Measurements from ENCODE around the gene LHFPL3.

The LHFPL3 gene

DNA sequence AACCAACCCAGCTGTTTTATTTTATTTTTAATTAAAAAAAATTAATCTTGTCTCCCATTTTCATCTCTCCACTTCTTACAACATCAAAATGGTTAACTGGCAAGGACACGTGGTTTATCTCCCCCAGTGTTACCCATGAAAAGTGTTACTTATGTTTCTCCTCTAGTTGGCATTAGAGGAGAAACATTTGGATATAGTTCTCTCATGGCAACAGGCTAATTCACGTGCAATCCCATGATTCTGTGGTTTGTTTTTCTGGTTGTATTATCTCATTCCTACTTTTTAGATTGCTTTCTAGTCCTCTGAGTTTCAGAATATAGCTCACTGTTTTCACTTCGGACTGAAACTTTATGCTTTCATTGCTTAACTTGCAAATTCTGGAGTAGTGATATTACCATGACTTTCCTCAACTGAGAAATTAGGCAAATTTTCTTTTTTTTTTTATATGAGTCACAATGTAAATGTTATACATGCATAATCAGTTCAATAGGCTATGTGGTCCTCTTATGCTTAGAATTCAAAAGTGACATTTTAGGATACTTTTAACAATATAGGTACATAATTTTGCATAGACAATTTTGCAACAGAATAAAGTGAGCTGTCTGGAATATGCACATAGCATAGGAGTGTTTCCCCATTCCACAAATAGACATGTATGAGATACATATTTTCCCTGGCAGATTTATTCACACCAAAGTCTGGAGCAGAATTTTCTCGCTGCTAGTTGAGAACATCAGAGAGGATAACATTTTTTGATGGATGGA, 43.0 kb downstream of the LHFPL3 start:
- DNase-seq (ENCODE audit: extremely low read depth, low read depth), result no peak
- TF ChIP-seq, protein P1, sequence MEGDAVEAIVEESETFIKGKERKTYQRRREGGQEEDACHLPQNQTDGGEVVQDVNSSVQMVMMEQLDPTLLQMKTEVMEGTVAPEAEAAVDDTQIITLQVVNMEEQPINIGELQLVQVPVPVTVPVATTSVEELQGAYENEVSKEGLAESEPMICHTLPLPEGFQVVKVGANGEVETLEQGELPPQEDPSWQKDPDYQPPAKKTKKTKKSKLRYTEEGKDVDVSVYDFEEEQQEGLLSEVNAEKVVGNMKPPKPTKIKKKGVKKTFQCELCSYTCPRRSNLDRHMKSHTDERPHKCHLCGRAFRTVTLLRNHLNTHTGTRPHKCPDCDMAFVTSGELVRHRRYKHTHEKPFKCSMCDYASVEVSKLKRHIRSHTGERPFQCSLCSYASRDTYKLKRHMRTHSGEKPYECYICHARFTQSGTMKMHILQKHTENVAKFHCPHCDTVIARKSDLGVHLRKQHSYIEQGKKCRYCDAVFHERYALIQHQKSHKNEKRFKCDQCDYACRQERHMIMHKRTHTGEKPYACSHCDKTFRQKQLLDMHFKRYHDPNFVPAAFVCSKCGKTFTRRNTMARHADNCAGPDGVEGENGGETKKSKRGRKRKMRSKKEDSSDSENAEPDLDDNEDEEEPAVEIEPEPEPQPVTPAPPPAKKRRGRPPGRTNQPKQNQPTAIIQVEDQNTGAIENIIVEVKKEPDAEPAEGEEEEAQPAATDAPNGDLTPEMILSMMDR (IDR thresholded peaks at IDR 0.05; ENCODE audit: low read depth, low read length), result no peak

DNA sequence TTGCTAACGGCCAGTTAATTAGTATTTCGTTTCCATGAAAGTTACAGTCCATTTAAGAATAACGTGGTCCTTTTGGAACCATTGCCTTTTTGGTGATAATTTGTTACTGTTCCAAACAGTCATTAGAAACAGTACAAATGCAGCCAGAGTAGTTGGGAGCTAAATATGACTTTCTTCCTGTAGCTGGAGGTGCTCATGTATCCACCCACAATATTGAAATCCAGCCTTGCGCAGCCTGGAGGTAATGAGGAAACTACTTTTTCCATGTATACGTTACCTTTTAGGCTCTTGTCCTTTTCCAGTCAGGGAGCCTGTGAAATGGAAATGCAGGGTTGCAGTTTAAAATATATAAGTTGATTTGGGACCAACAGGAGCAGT, 43.6 kb downstream of the LHFPL3 start:
- DNase-seq (ENCODE audit: extremely low read depth, low read depth), result no peak
- TF ChIP-seq, protein P1 (IDR thresholded peaks at IDR 0.05; ENCODE audit: low read depth, low read length), result no peak

DNA sequence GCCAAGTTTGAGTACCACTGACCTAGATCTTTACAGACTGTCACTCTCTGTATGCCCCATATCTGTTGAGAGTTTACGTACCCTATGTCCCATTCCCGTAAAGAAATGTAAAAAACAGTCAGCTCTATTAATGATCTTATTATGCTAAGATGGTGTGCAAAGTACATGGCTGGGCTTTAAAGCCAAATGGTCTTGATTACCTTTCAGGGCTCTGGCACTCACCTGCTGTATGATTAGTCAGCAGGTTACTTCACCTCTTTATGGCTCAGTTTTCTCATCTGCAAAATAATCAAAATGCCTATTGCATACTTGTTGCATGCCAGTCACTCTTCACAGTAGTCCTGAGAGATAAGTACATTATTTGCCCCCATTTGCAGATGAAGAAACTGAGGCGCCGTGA, 54.2 kb downstream of the LHFPL3 start:
- DNase-seq (ENCODE audit: extremely low read depth, low read depth), result no peak
- TF ChIP-seq, protein P1 (IDR thresholded peaks at IDR 0.05; ENCODE audit: low read depth, low read length), result no peak

DNA sequence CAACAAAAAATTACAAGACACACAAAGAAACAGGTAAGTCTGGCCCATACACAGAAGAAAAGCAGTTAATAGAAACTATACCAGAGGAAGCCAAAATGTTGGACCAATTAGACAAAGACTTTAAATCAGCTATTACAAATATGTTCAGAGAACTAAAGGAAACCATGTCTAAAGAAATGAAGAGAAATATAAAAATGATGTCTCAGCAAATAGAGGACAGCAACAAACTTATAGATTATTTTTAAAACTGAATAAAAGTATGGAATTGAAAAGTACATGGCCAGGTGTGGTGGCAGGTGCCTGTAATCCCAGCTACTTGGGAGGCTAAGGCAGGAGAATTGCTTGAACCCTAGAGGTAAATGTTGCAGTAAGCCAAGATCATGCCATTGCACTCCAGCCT, 58.5 kb downstream of the LHFPL3 start:
- DNase-seq (ENCODE audit: extremely low read depth, low read depth), result no peak

DNA sequence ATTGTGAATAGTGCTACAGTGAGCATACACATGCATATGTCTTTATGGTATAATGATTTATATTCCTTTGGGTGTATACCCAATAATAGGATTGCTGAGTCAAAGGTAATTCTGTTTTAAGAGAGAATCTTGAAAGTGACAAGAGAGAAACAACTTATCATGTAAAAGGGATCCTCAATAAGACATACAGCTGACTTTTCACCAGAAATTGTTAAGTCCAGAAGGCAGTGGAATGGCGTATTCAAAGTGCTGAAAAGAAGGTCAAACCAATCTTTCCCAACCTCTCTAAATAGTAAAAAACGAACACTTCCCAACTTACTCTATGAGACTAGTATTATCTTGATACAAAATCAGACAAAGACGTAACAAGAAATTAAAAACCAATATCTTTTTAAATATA, 59.8 kb downstream of the LHFPL3 start:
- DNase-seq (ENCODE audit: extremely low read depth, low read depth), result no peak

More for the DNA sequence above, 58.5 kb downstream of the LHFPL3 start:
- TF ChIP-seq, protein P1 (IDR thresholded peaks at IDR 0.05; ENCODE audit: low read depth, low read length), result no peak

DNA sequence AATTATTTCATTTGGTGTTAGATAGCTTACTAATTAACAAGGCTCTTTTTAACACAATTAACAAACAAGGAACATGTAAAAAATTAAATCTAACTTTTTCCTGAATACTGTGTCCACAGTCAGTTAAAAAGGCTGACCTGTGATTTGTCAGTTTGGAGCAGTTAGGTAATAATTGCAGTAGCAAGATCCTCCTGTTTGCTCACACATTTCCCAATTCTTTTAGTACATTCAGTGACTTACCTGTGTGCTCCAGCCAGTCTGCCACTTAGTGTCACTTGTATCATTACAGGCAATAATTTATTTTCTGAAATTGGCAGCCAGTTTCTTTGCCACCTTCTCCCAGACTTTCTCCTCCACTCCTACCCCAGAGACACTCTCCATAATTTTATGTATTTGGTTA, 66.8 kb downstream of the LHFPL3 start:
- no peak for DNase-seq (ENCODE audit: extremely low read depth, low read depth)
- TF ChIP-seq, protein P1 (IDR thresholded peaks at IDR 0.05; ENCODE audit: low read depth, low read length), result no peak

More for the DNA sequence above, 59.8 kb downstream of the LHFPL3 start:
- TF ChIP-seq, protein P1 (IDR thresholded peaks at IDR 0.05; ENCODE audit: low read depth, low read length), result no peak

DNA sequence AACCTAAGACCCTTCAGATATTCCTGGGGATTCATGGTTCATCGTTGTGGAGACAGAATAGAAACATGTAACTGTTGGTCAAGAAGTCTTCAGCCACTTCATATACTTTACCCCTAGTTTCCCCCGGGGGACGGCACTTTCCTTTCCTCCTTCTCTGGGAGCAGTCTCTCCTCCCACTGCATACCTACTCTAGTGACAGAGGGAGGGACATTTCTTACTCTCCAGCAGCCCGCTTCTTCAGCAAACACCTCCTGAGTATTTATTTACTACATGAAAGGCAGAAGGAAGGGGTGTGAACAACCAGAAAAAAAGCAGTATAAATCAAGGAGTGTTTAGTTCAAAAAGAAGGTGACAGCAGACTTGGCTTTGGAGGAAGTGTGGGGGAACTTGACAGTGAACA, 69.0 kb downstream of the LHFPL3 start:
- no peak for DNase-seq (ENCODE audit: extremely low read depth, low read depth)

More for the DNA sequence above, 69.0 kb downstream of the LHFPL3 start:
- TF ChIP-seq, protein P1 (IDR thresholded peaks at IDR 0.05; ENCODE audit: low read depth, low read length), result no peak

Data from AG09319 (cell line).